GM10266 (cell line): ENCODE data around the gene RBM20.

Experiments
- DNase-seq: peaks from one replicate; pipeline ENCODE4 v3.0.0; 2012; ENCODE audit errors: extremely low spot score
- TF ChIP-seq, protein P1 (sequence below): IDR thresholded peaks from 2 replicates; pipeline ENCODE4 v1.5.1; 2012; ENCODE audit warnings: mild to moderate bottlenecking, low read depth; ENCODE audit not compliant: control insufficient read depth, insufficient read depth; ENCODE audit errors: missing control alignments

Gene RBM20

DNA sequence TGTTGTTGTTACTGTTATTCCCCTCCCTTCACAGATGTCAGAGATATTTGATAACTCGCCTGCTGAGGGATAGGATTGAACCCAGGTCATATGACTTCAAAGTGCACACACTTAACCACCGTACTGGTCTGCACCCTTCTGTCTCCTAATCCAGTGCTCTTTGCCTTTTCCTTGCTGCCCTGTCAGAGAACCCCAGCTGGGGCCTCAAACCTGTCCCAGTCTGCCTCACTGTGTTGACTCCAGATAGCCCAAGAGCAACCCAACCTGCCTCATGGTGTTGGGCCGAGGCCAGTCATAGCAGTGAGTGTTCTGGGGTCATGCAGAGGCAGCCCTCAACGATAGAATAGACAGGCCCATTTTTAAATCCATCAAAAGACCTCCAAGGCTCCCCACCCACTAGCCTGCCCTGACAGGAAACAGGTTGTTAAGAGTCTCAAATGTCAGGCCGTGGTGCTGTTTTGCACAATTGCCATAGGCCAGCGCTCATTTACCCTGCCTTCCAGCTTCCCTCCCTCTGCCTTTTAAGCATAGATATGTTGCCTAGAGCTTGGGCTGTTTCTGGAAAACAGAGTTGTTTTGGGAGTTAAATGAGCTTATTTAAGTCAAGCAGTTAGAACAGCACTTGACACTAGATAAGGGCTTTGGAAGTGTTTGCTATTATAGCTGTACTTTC lies 190.6 kb downstream of the RBM20 start:
- DNase-seq: no peak
- TF ChIP-seq, protein P1, sequence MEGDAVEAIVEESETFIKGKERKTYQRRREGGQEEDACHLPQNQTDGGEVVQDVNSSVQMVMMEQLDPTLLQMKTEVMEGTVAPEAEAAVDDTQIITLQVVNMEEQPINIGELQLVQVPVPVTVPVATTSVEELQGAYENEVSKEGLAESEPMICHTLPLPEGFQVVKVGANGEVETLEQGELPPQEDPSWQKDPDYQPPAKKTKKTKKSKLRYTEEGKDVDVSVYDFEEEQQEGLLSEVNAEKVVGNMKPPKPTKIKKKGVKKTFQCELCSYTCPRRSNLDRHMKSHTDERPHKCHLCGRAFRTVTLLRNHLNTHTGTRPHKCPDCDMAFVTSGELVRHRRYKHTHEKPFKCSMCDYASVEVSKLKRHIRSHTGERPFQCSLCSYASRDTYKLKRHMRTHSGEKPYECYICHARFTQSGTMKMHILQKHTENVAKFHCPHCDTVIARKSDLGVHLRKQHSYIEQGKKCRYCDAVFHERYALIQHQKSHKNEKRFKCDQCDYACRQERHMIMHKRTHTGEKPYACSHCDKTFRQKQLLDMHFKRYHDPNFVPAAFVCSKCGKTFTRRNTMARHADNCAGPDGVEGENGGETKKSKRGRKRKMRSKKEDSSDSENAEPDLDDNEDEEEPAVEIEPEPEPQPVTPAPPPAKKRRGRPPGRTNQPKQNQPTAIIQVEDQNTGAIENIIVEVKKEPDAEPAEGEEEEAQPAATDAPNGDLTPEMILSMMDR: no peak

DNA sequence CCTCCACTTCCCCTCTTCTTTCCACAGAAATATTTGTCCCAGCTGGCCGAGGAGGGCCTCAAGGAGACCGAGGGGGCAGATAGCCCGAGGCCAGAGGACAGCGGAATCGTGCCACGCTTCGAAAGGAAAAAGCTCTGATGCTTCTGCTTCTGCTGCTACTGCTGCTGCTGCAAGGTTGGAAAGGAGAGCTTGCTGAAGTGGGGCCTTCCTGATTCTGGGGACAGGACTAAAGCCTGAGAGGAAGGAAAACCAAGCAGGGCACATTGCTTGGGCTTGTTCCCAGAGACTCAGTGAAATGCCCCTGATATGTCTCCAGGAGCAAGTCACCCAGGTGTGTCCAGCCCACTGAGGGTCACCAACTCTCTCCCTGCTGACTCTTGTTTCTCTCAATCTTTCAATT lies 191.7 kb downstream of the RBM20 start:
- TF ChIP-seq, protein P1: no peak
- DNase-seq: no peak

DNA sequence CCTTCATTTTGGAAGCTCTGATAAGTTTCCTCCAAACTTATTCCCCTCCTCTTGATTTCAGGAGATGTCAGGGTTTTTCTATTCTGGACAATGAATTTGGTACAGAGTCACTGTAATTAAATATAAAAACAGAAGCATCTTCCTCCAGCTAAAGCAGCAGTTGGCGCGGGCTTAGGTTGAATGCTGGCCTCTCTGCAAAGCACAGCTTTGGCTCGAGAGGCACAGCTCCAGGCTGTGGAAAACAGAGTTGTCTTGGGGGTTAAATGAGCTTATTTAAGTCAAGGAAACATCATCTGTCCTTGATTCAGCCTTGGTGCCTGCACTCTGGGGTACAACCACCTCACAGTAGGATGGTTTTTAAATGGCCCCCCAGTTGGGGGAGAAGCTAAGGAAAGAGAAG lies 192.6 kb downstream of the RBM20 start:
- TF ChIP-seq, protein P1: no peak
- DNase-seq: no peak

DNA sequence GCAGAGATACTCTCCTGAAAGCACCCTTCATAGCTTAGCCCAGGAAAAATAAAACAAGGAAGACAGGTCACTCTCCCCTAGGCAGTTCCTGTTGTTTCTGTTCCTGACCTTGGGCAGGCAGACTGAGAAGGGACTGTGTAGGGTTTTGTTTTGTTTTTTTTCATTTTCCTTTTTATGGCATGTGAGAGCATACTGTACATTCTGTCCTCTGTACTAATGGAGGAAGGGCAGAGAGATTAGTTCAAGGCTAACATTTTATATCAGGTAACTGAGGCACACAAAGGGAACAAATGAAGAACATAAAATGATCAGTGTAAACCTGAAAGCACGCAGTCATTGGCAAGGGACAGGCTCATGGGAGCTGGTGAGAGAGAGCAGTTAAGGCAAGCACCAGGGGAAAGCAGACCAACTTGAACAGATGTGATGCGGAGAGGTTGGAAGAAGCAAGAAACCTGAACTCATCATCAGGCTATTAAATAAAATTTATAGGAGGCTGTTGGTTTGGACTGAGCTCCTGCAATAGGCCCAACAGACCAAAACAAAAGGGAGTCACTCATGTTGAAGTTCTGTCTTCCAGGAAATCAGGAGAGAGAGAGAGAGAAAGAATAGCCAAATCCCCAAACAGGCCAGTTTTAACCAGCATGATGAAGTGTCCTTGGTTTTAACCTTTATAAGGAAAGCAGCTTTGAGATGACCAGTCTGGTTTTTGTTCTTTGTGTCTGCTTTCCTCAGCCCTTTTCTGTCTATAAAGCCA lies 193.5 kb downstream of the RBM20 start:
- TF ChIP-seq, protein P1: no peak
- DNase-seq: no peak

DNA sequence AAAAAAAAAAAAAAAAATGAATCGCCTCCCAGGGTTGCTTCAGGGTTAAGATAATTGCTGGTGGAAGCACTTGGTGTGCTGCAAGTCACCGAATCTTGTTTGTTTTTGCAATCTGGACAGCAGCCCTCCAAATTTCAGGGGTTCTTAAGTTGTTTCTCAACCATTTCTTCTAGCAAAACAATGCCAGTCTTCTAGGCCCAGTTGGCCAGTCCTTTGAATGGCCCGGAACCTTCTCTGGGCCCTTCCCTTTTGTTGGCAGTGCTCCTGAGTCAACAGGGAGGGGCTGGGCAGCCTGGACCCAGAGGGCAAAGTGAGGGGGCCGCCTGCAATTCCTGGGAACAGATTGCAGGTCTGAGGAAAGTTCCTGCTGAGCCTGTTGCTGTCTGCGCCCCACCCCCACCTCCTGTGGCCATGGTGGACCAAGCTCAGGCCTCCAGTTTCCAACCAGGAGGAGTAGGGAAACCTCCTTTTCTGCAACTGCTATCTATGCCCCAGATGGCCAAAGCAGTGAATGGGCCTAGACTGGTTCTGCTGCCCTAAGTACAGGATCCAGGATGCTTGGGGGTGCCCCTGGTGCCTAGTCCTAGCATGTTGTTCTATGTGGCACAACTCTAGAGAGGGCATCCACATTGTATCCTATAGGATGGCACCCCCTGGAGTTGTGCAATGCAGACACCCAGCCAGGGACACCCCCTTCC lies 196.2 kb downstream of the RBM20 start:
- DNase-seq: no peak

DNA sequence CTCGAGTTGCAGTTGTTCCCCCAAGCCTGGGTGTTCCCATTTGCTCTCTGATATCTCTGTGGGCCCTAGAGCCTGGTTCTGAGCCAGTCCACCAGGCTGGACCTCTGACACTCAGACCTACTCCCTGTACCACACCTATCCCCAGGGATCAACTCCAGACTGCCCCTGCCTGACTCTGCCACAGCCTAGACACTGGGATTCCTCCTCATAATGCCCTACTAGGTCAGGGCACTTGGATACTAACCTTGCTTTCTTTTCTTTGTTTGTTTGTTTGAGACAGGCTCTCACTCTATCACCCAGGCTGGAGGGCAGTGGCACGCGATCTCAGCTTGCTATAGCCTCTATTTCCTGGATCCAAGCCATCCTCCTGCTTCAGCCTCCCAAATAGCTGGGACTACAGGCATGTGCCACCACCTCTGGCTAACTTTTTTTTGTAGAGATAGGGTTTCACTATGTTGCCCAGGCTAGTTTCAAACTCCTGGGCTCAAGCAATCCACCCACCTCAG lies 196.8 kb downstream of the RBM20 start:
- DNase-seq: no peak
- TF ChIP-seq, protein P1: no peak

More for the DNA sequence above, 196.2 kb downstream of the RBM20 start:
- TF ChIP-seq, protein P1: no peak
